ENCODE data around the gene TOPAZ1.

The TOPAZ1 gene

DNA sequence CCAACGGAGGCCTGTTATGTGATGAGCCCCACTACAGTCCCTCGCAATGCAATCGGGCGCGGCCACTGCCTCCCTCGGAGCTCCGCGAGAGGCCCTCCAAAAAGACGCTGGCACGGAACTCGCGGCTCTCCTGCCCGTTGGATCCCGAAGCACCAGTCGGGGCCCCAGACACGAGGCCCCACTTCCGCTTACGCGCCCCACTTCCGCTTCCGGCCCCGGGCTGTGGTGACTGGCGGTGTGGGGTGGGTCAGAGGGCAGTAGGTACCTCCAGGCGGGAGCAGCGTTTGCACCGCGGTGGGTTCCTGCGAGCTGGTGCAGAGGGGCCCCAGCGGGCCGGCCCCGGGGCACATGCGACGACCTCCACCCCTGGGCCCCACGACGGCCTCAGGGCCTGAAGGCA, at the start of gene TOPAZ1:
TOPAZ1 (plus strand) TSS at position 181 of the 400 bp plus-strand sequence; CDS start at position 349, 168 bp downstream.
- DNase-seq, result no peak

DNA sequence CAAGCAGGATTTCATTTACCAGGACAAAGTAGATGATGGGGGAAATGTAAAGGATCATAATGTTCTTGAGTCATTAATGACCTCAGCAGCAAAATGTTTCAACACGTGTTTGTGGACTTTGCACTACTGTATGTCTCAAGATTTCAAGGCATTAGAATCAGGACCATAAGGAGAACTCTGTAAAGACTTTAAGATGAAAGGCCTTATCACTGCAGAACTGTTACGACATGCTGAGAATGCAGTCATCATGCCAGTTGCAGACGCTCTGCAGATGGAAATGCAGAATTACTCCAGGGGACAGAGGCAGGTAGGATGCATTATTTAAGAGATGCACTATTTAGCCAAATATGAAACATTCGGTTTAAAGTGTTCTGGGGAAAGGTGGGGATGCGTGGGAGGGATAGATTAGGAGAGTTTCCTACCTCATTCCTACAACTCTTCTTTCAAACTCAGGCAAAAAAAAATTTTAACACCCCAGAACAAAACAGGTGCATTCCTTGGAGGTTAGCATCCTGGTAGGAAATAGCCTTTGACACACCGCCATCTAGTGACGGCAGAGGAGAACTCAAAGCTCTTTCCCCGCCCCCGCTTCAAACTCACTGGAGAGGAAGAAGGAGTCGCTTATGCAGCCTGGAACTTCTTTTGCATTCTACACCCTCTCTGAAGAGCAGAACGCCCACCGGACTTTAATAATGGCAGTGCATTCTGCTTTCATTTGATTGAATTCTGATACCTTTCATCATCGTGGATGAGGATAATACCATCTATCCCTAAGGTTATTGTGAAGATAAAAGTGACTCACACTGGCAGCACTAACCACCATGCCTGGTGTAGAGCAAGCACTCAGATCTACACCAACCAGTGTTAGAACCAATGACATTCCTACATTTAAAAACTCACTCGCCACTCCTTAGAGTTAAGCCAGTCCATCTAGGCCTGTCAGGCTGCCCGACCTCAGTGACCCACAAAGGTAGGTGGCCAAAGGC, 43.1 kb upstream of the TOPAZ1 start:
- peak; percentile 39 for DNase-seq

DNA sequence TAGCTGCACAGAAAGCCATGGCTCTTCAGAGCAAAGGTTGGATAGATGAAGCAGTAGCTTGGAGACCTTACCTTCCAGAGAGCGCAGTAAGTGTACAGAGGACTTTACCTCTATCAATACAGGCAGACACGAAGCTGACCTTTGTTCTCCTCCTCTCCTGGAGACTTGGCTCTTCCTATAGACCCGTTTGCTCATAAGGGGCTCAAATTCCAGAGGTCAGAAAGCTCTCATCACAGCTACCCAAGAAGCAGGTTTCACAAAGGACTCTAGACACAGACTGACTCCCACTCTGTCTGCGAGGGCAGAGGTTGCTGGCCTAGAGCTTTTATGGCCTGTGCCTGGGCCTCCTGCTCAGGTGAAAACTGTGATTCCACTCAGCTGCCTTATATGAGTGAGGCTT, 35.4 kb upstream of the TOPAZ1 start:
- DNase-seq, result no peak

DNA sequence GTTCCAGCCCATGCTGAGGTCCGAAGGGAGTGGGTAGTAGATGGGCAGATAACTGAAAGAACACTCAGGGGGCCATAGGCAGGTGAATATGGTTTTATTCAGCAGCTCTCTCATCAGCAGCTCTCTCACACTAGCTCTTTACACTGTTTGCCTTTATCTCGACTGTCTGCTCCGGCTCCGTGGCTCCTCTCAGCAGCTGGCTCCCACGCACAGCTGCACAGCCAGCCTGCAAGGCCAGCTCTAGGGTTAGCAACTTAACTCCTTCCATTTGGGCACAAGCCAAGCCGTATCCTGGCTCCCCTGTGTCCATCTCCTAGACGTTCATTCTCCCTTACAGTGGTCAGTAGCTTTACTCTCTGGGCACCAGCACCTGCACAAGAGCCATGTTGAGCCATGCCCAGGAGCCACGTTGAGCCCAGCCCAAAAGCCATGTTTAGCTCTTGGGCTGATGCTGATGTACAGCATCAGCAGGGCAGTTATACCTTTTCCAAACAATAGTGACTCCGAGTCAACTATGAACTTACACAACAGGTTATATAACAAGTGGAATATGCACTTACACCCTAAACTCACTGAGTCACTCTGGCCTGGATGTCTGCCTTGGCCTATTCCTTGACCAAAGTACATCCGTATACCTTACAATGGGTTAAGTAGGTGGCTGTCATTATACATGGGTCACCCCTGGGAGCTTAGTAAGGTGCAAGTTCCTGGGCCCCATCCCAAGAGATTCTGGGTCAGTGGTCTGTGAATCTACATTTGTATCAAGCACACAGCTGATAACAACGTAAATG, 34.6 kb upstream of the TOPAZ1 start:
- DNase-seq, result no peak

DNA sequence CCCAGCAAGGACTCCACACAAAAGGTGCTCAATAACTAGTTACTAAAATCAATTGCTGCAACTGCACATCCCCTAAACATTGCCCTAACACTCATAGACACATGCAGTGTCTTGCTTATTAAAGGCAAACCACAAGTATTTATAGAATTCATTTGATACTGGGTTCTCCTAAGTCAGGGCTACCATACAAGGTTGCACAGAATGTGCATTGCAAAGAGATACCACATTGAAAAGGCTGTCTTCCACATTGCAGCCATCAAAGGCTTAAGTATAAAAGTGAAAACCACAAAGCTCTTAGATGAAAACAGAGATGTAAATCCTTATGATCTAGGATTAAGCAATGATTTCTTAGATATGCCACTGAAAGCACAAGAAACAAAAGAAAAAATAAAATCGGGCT, 33.6 kb upstream of the TOPAZ1 start:
- DNase-seq, result no peak

DNA sequence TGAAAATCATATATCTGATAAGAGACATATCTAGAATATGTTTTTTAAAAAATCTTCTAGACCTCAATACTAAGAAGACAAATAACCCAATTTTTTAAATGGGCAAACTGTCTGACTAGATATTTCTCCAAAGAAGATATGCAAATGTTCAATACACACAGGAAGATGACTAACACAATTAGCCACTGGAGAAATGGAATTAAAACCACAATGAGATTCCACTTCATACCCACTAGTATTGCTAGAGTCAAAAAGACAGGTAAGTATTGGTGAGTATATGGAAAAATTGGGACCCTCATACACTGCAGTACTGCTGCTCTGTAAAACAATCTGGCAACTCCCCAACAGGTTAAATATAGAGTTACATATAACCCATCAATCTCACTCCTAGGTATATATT, 33.1 kb upstream of the TOPAZ1 start:
- no peak for DNase-seq

DNA sequence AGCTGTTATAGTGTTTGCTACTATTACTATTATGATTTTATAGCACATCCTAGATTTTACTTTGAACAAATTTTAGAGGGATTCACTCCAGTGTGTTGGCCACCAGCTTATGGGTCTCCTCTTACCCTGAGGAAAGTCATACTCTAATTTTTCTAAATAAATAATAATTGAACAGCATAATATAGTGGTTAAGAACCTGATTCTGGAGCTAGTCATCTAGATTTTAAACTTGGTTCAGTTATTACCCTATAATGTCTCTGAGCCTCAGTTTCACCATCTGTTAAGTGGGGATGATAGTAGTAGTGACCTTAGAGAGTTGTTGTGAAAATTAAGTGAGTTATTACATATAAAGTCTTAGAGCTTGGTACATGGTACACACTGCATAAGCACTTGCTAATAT, 30.7 kb upstream of the TOPAZ1 start:
- no peak for DNase-seq

DNA sequence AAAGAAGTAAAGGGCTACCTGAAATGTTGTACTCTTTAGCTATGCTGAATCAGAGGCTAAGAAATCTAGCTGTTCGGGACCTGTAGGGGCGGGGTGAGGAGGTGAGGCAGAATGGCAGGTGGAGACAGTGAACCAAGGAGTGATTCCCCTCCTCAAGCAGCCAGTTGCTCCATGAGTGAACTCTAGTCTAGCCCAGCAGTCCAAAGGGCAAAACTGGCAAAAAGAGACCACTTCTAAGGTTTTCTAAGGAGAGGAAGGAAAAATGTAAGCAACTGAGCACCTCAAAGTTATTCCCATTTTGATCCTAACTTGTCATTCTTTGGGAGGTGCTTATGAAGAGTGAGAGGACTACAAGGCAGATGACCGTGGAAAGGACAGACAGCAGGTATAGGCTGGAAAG, 19.3 kb upstream of the TOPAZ1 start:
- DNase-seq, result no peak

DNA sequence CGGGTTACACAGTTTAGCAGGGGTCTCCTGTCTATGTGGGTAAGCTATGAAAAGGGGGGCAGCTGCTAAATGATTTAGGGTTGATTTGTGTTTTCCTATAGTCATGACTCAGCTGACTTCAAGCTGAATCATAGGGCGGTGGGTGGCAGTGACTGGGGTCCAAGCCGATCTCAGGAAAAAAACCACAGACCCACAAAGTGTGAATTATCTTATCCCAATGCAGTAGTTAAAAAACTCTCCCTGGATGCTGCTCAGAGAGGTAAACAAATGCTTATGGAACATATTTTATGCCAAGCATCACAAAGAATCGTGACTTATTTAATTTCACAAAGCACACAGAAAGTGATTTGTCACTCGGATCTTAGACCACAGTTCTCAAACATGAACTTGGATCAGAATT, 18.4 kb upstream of the TOPAZ1 start:
- DNase-seq, result no peak

DNA sequence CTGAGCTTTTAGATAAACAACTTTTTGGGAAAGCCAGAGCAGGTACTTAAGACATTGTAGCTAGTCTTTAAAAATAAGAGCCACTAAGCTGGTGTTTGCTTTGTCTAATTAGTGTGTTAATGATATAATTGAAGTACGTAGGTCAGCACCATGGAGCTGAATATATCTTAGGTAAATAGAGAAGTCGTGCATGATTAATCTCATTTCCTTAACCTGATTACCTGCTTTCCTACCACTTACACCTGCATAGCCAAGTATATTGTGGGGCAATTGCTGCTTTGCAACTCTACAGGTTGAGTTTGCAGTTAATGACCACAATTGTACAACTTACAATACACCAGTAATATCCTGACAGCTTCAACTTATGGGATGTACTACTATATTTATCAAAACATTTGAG, 17.6 kb upstream of the TOPAZ1 start:
- no peak for DNase-seq

DNA sequence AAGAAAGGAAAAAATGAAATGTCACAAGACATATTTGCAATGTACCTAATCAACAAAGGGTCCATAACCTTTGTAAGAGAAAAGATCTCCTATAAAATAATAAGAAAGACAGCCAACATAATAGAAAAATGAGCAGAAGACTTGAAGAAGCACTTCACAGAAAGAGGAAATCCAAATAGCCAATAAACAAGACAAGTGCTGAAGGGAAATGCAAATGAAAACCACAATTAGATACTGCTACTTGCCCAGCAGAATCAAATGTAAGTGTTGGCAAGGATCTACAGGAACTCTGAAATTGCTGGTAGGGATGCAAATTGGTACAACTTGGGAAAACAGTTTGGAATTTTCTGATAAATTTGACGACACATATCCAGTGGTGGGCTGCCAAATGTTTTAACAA, 15.1 kb upstream of the TOPAZ1 start:
- DNase-seq, result no peak

DNA sequence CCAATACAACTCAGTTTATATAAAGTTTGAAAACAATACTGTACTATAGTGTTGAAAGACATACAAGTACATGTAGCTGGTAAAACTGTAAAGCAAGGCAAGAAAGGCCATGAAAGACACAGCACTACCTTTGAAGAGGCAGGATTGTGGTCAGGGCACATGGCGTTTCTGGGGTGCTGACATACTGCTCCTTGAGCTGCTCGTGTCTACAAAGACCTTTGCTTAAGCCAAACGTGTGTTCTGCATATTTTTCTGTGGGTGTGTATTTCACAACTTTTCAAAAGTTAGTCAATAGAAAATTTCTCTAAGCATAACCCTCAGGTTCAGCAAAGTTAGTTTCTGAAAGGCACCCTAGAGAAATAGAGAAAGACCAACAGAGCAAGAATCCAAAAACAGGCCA, 14.1 kb upstream of the TOPAZ1 start:
- DNase-seq, result no peak

DNA sequence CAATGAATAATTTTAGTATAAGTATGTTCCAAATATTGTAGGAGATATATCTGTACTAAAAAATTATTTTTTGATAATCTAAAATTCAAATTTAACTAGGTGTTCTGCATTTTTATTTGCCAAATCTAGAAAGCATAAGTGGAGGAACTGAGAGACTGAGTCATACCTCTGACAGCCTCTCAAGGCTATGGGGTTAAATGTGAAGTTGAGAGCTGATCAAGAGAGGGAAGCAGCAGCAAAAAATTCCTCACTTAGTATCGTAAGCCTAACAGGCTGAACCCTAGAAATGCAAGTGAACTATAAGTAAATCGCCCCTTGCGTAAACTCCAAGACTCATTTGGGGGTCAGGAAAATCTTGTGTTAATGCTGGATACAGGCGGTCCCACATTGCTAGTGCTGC, 12.8 kb upstream of the TOPAZ1 start:
- DNase-seq, result no peak

DNA sequence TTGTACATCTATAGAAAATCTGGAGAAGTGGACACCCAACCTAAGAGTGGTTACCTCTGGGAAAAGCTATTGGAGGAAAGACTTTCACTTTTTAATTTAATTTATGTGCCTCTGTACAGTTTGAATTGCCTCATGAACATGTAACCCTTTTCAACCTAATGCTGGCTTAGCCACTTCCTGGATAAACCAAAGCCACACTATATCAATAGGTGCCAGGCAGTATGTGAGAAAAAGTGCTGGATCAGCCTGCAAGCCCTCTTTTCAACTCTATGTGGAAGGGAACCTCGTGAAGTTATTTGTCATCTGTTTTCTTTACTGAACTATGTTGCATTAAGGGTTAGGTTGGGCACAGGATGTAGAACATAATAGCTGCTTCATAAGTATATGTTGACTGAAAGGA, 9.3 kb upstream of the TOPAZ1 start:
- no peak for DNase-seq

DNA sequence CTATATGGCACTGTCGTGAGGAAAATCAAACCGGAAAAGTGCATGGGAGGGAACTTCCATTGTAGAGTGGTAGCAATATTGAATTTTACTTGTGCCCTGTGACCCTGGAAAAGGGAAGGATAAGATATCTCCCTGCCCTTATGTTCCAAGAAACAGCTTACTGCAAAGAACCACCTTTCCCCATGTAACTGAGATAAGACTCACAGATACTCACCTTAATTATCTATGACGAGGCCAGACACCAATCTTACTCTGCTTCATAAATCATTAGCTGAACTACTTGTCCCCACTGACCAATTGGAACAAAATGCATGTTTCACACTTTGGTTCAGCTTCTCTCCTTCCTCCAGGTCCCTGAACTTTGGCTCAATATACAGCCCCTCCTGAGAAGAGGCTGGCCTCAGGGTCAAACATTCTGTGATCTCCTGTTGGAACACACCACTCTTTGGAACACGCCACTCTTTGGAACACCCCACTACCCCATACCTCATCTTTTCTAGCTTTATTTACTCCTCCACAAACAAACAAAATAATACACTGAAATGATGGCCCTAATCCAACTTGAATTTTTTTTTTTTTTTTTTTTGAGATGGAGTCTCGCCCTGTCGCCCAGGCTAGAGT, 6.9 kb upstream of the TOPAZ1 start:
- DNase-seq, result no peak

DNA sequence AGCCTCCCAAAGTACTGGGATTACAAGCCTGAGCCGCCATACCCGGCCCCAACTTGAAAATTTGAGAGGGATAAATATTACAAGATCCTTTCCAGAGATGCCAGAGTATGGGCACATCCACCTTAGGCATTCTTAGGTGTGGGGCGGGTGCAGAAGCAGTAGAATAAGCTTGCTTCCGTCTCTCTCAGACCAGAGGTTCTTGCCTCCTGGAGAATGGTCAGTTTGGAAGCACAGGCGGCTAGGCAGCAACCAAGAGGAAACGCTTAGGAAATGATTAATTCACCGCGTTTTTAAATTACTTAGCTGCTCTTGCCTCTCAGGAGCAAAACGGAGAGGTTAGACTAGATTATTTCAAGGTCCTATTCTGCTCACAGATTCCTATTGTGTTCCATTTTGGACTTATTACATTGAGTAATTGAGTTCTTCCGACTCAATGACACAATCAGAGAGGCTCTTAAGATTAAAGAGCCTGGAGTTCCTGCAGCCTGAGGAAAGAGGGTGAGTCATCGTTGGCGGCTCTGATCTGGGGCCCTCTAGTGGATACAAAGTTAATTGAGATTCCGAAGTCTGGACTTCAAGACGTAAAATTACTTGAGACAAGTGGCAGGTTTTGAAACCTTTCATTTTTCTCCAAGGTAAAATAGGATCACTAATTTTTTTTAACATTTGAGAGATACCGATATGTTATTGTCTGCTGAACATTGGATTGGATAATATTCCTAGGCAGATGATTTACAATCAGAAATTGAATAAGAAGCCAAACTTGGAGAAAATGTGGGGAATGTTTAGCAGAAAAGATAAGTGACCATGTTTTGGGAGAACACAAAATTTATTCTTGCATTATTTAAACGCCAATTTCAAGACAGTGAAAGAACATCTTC, 5.8 kb upstream of the TOPAZ1 start:
- peak; percentile 15 for DNase-seq

DNA sequence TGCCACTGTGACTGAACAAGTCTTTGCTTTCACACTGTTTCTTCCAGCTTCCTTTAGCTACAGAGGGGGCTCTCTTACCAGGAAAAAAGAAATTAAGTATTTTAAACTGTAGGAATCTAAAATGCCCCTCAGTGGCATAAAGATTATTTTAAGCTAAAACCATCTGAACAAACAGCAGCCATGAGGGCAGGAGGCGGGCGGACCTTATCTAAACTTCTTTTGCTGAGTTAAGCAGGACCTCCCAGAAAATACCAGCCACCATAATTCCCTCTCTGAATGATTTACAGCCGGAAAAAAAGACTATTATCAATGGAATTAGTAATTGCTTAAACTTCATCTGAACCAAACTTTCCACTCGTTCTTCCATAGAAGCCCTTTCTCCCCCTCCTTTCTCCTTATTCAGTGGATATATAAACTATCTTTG, 5.2 kb upstream of the TOPAZ1 start:
- DNase-seq, result no peak

DNA sequence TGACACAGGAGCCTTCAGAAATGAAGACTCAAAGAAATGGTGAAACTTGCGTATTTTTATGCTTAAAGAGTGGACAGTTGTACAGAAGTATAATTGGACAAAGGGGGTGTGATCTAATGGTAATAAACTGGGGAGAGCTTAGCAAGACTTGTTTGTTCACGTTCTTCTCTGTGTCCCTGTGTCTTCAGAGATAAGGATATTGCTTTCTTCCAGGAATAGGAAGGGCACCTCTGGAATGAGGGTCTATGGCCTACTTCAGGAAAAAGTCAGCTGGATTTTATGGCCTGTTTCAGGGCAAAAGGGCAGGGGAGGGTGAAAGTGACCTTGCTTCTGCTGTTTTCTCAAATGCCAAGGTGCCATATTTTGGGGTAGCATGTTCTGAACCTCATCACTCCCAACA, 4.5 kb upstream of the TOPAZ1 start:
- no peak for DNase-seq

DNA sequence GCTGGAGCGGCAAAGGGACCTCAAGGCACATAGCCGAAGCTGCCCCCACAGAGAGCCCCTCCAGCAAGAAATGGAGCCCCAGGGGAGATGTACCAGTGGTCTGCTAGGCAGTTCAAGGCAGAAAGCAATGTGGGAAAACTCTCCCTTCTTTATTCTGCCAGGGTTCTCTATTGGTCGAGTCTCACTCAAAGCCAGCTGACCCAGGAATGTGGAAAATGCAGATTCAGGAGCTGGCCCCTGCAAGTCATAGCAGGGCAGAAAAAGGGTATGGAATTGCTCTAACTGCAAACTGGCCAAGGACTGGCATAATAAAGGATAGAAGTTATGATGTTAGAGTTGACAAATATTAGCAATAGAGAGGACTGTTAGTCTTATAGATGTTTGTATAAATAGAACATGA, 4.0 kb upstream of the TOPAZ1 start:
- DNase-seq, result no peak

DNA sequence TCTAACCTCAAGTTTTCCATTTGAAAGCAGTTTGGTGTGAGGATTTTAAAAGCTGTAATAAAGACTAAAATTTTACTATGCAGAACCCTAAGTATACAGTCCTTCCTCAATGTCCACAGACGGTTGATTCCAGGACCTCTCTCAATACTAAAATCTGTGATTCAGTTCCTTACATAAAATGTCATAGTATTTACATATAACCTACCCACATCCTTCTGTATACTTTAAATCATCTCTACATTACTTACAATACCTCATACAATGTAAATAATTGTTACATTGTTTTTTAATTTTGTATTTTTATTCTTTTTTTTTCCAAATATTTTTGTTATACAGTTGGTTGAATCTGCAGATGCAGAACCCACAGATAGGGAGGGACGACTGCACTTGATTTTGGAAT, 2.8 kb upstream of the TOPAZ1 start:
- no peak for DNase-seq

DNA sequence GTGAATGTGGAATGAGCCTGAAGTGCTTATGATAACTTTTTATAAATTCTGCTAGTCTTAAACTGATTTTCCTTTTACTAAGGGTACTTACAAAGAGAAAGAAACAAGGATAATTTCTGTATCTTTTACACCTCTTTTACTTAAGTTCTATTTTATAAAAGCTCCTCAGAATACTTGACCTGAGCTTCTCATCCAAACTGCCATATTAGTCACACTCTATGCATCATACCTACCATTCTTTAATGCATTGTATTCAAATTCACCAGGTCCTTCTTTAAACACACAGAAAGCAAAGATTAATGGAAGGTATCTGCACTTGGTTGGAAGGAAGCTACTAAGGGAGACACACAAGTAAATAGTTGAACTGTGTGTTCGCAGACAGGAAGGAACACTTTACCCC, 1.6 kb upstream of the TOPAZ1 start:
- DNase-seq, result no peak

DNA sequence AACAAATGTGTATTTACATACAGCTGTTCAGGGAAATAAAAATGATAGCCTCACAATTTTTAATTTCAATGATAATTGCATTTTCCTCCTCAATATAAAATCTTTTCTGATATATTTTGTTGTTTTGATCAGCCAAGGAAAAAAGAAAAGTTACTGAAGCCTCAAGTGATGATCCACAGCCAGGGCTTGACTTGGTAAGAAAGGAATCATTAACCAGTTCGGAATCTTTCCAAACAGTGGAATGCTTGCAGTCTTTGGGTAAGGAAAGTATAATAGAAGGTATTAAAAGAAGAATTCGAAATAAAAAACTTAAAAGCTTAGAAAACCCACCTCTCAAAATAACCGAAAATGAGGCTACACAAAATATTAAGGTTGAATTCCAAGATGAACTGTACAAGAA, 1.0 kb downstream of the TOPAZ1 start:
- no peak for DNase-seq

DNA sequence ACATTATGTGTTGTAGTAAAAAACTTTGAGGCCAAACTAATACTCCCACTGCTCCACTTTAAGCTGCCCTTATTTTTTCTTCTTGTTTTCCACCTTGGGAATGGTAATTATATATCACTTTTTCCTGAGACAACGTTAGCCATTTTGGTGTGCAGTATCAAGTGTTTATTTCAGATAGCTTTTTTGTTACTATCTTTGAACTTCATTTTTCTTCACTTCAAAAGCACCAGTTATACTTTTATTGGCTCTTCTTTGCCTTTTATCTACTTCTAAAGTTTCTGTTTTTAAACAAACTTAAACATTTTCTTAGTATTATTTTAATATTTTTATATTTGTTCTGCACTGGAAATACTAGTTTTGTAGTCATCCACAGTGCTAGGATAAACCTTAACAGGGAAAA, 6.5 kb downstream of the TOPAZ1 start:
- DNase-seq, result no peak

All from activated effector memory CD4-positive, alpha-beta T cell treated with Interleukin-2 at 50 U/mL for 16 hours (primary cell).